ENCODE results near the gene COL10A1. TPM values are rescaled to one million over a fixed set of nuclear protein-coding genes. Genes with fewer than 3 reads are reported as not detected.

COL10A1 gene
- total RNA-seq, 1 experiment from 2014 or later = not detected

GRCh38 chr6:116084284-116084683 is 41.6 kb downstream of the COL10A1 start:
- H3K27me3 Mint-ChIP-seq (ENCODE audit: unreplicated experiment) = no peaks in the 10 kb centered on the region
- no peak overlapping the region for H3K4me3 Mint-ChIP-seq (ENCODE audit: low read depth, unreplicated experiment)
- H3K36me3 Mint-ChIP-seq (ENCODE audit: insufficient read depth, unreplicated experiment) = no peaks in the 10 kb centered on the region
- H3K27ac Mint-ChIP-seq (ENCODE audit: unreplicated experiment) = no peak overlapping the region
- peaks cover 12% of the 10 kb centered on the region for H3K4me1 Mint-ChIP-seq (ENCODE audit: low read depth, unreplicated experiment)
- BruUV-seq (replicated peaks) = no TSS peak
- no peaks in the 10 kb centered on the region for H3K9me3 Mint-ChIP-seq (ENCODE audit: low read depth, unreplicated experiment)
- CTCF ChIA-PET = interaction anchor here (0.7 kb wide), 1 partner anchor 138 kb away, joined by 4 read pairs; no protein-coding TSS in a partner anchor
- DNase-seq = no peak
- TF ChIP-seq, protein P1, sequence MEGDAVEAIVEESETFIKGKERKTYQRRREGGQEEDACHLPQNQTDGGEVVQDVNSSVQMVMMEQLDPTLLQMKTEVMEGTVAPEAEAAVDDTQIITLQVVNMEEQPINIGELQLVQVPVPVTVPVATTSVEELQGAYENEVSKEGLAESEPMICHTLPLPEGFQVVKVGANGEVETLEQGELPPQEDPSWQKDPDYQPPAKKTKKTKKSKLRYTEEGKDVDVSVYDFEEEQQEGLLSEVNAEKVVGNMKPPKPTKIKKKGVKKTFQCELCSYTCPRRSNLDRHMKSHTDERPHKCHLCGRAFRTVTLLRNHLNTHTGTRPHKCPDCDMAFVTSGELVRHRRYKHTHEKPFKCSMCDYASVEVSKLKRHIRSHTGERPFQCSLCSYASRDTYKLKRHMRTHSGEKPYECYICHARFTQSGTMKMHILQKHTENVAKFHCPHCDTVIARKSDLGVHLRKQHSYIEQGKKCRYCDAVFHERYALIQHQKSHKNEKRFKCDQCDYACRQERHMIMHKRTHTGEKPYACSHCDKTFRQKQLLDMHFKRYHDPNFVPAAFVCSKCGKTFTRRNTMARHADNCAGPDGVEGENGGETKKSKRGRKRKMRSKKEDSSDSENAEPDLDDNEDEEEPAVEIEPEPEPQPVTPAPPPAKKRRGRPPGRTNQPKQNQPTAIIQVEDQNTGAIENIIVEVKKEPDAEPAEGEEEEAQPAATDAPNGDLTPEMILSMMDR (IDR thresholded peaks at IDR 0.05; ENCODE audit: unreplicated experiment) = no peak
- intact Hi-C loops (cut with micrococcal nuclease; ENCODE audit: unreplicated experiment) = no loop called here

DNA sequence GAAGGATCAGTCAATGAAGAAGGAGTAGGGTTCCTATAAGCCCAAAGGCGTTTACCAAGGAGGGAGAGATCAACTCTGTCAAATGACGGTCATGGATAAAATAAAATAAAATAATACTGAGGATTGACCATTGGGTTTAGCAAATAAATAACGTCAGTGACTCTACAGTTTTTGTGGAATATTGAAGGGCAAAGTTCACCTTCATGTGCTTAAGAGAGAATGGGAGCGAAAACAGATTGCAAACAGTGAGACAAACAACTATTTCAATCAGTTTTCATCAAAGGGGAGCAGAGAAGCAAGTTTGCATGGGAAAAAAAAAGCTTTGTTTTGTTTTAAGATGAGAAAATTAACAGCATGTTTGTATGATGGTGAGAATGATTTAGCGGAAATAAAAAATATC is 42.9 kb downstream of the COL10A1 start:
- CTCF ChIA-PET = no interaction called here
- intact Hi-C loops (cut with micrococcal nuclease; ENCODE audit: unreplicated experiment) = no loop called here
- Mint-ChIP-seq H3K4me3 (ENCODE audit: low read depth, unreplicated experiment) (no peak overlapping the region), H3K4me1 (ENCODE audit: low read depth, unreplicated experiment) (peaks cover 11% of the 10 kb centered on the region), H3K9me3 (ENCODE audit: low read depth, unreplicated experiment) (no peaks in the 10 kb centered on the region), H3K27ac (ENCODE audit: unreplicated experiment) (no peak overlapping the region), H3K27me3 (ENCODE audit: unreplicated experiment) (no peaks in the 10 kb centered on the region), H3K36me3 (ENCODE audit: insufficient read depth, unreplicated experiment) (no peaks in the 10 kb centered on the region)
- no TSS peak for BruUV-seq (replicated peaks)
- DNase-seq = no peak
- TF ChIP-seq, protein P1 (IDR thresholded peaks at IDR 0.05; ENCODE audit: unreplicated experiment) = no peak

- CTCF ChIA-PET = interaction anchor here (0.6 kb wide), 1 partner anchor 18 kb away, joined by 6 read pairs; the partner anchor contains the start of gene FRK
- H3K27me3 Mint-ChIP-seq (ENCODE audit: unreplicated experiment) = no peaks in the 10 kb centered on the region
These were observed 47.0 kb downstream of the COL10A1 start for GRCh38 chr6:116078945-116079344.

DNA sequence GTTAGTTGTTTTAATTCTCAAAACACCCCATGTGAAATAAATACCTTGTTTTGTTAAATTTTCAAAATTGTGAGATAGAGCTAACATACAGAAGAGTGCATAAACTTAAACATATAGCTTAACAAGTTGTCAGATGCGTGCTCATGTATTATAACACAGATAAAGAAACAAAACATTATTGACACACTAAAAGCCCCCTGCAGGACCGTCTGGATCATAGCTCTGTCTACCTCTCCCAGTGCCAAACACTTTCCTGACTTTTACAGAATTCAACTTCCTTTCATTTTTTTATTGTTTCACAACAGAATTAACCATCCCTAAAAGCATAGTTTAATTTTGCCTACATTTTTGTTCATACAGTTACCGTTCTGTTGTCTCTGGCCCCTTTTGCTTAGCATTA is 47.4 kb downstream of the COL10A1 start:
- peaks cover 28% of the 10 kb centered on the region for H3K4me1 Mint-ChIP-seq (ENCODE audit: low read depth, unreplicated experiment)
- no peaks in the 10 kb centered on the region for H3K27me3 Mint-ChIP-seq (ENCODE audit: unreplicated experiment)
- CTCF ChIA-PET = interaction anchor here (0.6 kb wide), 1 partner anchor 17 kb away, joined by 6 read pairs; the partner anchor contains the start of gene FRK
- intact Hi-C loops (cut with micrococcal nuclease; ENCODE audit: unreplicated experiment) = no loop called here
- TF ChIP-seq, protein P1 (IDR thresholded peaks at IDR 0.05; ENCODE audit: unreplicated experiment) = no peak
- no peak overlapping the region for H3K27ac Mint-ChIP-seq (ENCODE audit: unreplicated experiment)
- H3K9me3 Mint-ChIP-seq (ENCODE audit: low read depth, unreplicated experiment) = no peaks in the 10 kb centered on the region
- H3K36me3 Mint-ChIP-seq (ENCODE audit: insufficient read depth, unreplicated experiment) = no peaks in the 10 kb centered on the region
- no peak for DNase-seq
- H3K4me3 Mint-ChIP-seq (ENCODE audit: low read depth, unreplicated experiment) = no peak overlapping the region
- no TSS peak for BruUV-seq (replicated peaks)

More at GRCh38 chr6:116078945-116079344, 47.0 kb downstream of the COL10A1 start:
- Mint-ChIP-seq H3K9me3 (ENCODE audit: low read depth, unreplicated experiment) (no peaks in the 10 kb centered on the region), H3K36me3 (ENCODE audit: insufficient read depth, unreplicated experiment) (no peaks in the 10 kb centered on the region), H3K4me3 (ENCODE audit: low read depth, unreplicated experiment) (no peak overlapping the region), H3K27ac (ENCODE audit: unreplicated experiment) (no peak overlapping the region), H3K4me1 (ENCODE audit: low read depth, unreplicated experiment) (peaks cover 24% of the 10 kb centered on the region)
- BruUV-seq (replicated peaks) = no TSS peak
- no peak for DNase-seq
- intact Hi-C loops (cut with micrococcal nuclease; ENCODE audit: unreplicated experiment) = no loop called here
- TF ChIP-seq, protein P1 (IDR thresholded peaks at IDR 0.05; ENCODE audit: unreplicated experiment) = no peak
